OCI-LY7 (cell line): ENCODE data around the gene NDUFA13. TPM values are rescaled to one million over a fixed set of nuclear protein-coding genes. Genes with fewer than 3 reads are reported as not detected.

ENCODE experiments used
- BruUV-seq: library from RNA; stranded (reverse); fragments of 400-500 nt; replicated peaks from 2 replicates; lab custom pipeline; 2021; lab: Mats Ljungman, UMichigan
- CTCF ChIA-PET: fragments of 300-600 bp; sonication (Branson Sonifier 250); formaldehyde crosslinking; loops from one replicate; lab custom pipeline; 2022; ENCODE audit warnings: antibody characterized with exemption; ENCODE audit not compliant: unreplicated experiment; lab: Charles Lee
- POLR2A ChIA-PET: fragments of 300-600 bp; sonication (Branson Sonifier 250); formaldehyde crosslinking; loops from one replicate; lab custom pipeline; 2022; ENCODE audit warnings: antibody characterized with exemption; lab: Charles Lee
- DNase-seq: peaks from one replicate; pipeline ENCODE4 v3.0.0-alpha.2; 2015; ENCODE audit warnings: low spot score
- H2AFZ ChIP-seq: fragments of 200-600 bp; sonication (generic), shearing (Covaris generic); 2 replicates; pipeline ENCODE4 v1.6.1; 2014; ENCODE audit warnings: mild to moderate bottlenecking, antibody characterized with exemption, low read length, moderate library complexity
- H3K27ac ChIP-seq: fragments of 200-600 bp; sonication (generic); 2 replicates; pipeline ENCODE4 v1.5.1; 2014; ENCODE audit warnings: mixed run types, low read depth, mild to moderate bottlenecking, moderate library complexity, low read length, inconsistent platforms; ENCODE audit not compliant: poor library complexity, severe bottlenecking
- H3K36me3 ChIP-seq: fragments of 200-600 bp; sonication (generic); 2 replicates; pipeline ENCODE4 v1.6.1; 2014; ENCODE audit warnings: mild to moderate bottlenecking, antibody characterized with exemption, low read length, moderate library complexity, mixed read lengths; ENCODE audit not compliant: insufficient read depth
- H3K4me1 ChIP-seq: fragments of 200-600 bp; sonication (generic); 2 replicates; pipeline ENCODE4 v1.5.1; 2014; ENCODE audit warnings: mild to moderate bottlenecking, low read length; ENCODE audit not compliant: insufficient read depth, poor library complexity, severe bottlenecking
- H3K4me2 ChIP-seq: fragments of 200-600 bp; sonication (generic); 2 replicates; pipeline ENCODE4 v1.6.1; 2014; ENCODE audit warnings: mild to moderate bottlenecking, low read length
- H3K4me3 ChIP-seq: fragments of 200-600 bp; sonication (generic); 2 replicates; pipeline ENCODE4 v1.5.1; 2014; ENCODE audit warnings: mild to moderate bottlenecking, low read depth, low read length; ENCODE audit not compliant: poor library complexity, severe bottlenecking
- H3K79me2 ChIP-seq: fragments of 200-600 bp; sonication (generic); 2 replicates; pipeline ENCODE4 v1.6.1; 2016; ENCODE audit warnings: low read depth, mild to moderate bottlenecking, low read length, moderate library complexity, mixed read lengths; ENCODE audit not compliant: insufficient read depth
- H3K9me2 ChIP-seq: fragments of 200-600 bp; sonication (generic); 2 replicates; pipeline ENCODE4 v1.6.1; 2016; ENCODE audit warnings: mild to moderate bottlenecking, low read length, mixed read lengths; ENCODE audit not compliant: insufficient read depth
- H3K9me3 ChIP-seq: fragments of 200-600 bp; sonication (generic); 2 replicates; pipeline ENCODE4 v1.6.1; 2014; ENCODE audit warnings: mild to moderate bottlenecking, mixed run types, low read length, mixed read lengths
- H4K20me1 ChIP-seq: fragments of 200-600 bp; sonication (generic); 2 replicates; pipeline ENCODE4 v1.6.1; 2014; ENCODE audit warnings: mild to moderate bottlenecking, antibody characterized with exemption, low read length, moderate library complexity, mixed read lengths; ENCODE audit not compliant: insufficient read depth
- EZH2phosphoT487 ChIP-seq: fragments of 200-600 bp; sonication (generic); IDR thresholded peaks from 2 replicates; pipeline ENCODE4 v1.6.1; 2018; ENCODE audit warnings: low read depth, borderline replicate concordance, mild to moderate bottlenecking, mixed run types, antibody characterized with exemption, low read length, moderate library complexity, mixed read lengths
- intact Hi-C: fragments of 100-400 bp; cut with micrococcal nuclease; formaldehyde crosslinking; loops from one replicate; pipeline ENCODE4 v1.10.0; 2022; ENCODE audit not compliant: unreplicated experiment
- total RNA-seq, 2 experiments: library from RNA; depleted of rRNA in 1 of 2; stranded (reverse); fragments of >200 nt in 1 of 2; shearing (Covaris generic) in 1 of 2; gene quantifications; 2 replicates each; pipeline ENCODE4 v1.2.3, GENCODE V29; 2014 to 2022
- TF ChIP-seq, protein P1 (sequence below): fragments of 200-600 bp; sonication (generic); conservative IDR thresholded peaks from 2 replicates; pipeline ENCODE4 v1.5.1; 2014; ENCODE audit warnings: mild to moderate bottlenecking, antibody characterized with exemption, low read length, moderate library complexity, mixed read lengths

NDUFA13 gene
- total RNA-seq, 2 experiments from 2014 or later = 275 to 429 TPM

DNA sequence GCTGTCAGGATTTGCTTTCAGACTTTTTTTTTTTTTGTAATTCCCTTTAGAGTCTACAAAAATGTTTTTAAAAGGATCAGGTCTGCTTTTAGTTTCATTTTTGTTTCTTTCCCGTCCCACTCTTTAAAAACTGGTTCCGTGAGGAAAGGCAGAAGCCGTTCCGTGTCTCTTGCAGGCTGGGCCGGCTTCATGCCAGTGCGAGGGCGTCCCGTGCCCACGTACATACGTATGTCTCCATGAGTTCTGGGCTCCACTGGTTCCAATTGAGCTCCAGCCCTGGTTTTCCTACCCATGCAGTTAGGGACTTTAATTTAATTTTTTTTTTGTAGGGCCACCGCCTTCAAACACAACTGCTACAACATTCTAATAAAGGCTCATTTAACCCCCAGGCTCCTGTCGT lies 9.4 kb upstream of the NDUFA13 start:
- Histone ChIP-seq H3K9me2 (no peaks in the 10 kb centered on the region), H3K79me2 (no peaks in the 10 kb centered on the region), H3K9me3 (no peaks in the 10 kb centered on the region), H2AFZ (no peak overlapping the region), H3K4me3 (no peak overlapping the region), H4K20me1 (no peaks in the 10 kb centered on the region), H3K4me2 (no peak overlapping the region), H3K36me3 (peaks cover 64% of the 10 kb centered on the region), H3K27ac (no peak overlapping the region), H3K4me1 (peaks cover 10% of the 10 kb centered on the region)
- TF ChIP-seq EZH2phosphoT487 = no peak
- TF ChIP-seq, protein P1, sequence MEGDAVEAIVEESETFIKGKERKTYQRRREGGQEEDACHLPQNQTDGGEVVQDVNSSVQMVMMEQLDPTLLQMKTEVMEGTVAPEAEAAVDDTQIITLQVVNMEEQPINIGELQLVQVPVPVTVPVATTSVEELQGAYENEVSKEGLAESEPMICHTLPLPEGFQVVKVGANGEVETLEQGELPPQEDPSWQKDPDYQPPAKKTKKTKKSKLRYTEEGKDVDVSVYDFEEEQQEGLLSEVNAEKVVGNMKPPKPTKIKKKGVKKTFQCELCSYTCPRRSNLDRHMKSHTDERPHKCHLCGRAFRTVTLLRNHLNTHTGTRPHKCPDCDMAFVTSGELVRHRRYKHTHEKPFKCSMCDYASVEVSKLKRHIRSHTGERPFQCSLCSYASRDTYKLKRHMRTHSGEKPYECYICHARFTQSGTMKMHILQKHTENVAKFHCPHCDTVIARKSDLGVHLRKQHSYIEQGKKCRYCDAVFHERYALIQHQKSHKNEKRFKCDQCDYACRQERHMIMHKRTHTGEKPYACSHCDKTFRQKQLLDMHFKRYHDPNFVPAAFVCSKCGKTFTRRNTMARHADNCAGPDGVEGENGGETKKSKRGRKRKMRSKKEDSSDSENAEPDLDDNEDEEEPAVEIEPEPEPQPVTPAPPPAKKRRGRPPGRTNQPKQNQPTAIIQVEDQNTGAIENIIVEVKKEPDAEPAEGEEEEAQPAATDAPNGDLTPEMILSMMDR = no peak
- intact Hi-C loops = no loop called here
- ChIA-PET POLR2A (interaction anchor here (1.0 kb wide), 1 partner anchor 9 kb away, joined by 3 read pairs; the partner anchor contains the start of genes NDUFA13 and TSSK6), CTCF (interaction anchor here (0.5 kb wide), 1 partner anchor 14 kb away, joined by 7 read pairs; no protein-coding TSS in a partner anchor)
- TSS peak; percentile 74 for BruUV-seq
- no peak for DNase-seq

DNA sequence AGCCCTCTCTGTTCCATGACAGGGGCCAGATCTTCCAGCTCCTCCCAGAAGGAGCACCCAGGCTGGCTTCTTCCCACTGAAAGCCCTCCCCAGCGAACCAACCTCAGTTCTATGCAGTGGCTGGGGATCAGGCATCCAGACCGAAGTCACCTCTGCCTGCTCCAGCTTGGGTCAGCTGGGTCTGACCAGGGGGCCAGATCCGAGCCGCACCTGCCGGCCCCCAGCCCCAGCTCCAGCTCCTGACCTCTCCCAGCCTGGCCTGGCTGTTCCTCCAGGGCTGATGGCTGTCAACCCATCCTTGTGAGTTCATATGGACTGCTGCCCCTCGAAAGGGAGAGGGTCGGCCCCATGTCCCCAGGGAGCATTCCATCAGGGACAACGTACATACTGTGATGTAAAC lies 8.7 kb upstream of the NDUFA13 start:
- no peak for DNase-seq
- intact Hi-C loops = no loop called here
- Histone ChIP-seq H3K27ac (no peak overlapping the region), H3K4me3 (no peak overlapping the region), H2AFZ (no peak overlapping the region), H3K4me1 (peaks cover 10% of the 10 kb centered on the region), H3K9me2 (no peaks in the 10 kb centered on the region), H3K79me2 (no peaks in the 10 kb centered on the region), H3K4me2 (no peak overlapping the region), H3K9me3 (no peaks in the 10 kb centered on the region), H3K36me3 (peaks cover 56% of the 10 kb centered on the region), H4K20me1 (no peaks in the 10 kb centered on the region)
- POLR2A ChIA-PET = interaction anchor here (0.7 to 1.0 kb wide), 3 partner anchors 9 to 84 kb away, joined by 3 to 5 read pairs (median 4); partner anchors contain the start of genes NDUFA13 and TSSK6
- TF ChIP-seq, protein P1 = no peak
- no peak for TF ChIP-seq EZH2phosphoT487
- CTCF ChIA-PET = no interaction called here
- BruUV-seq = no TSS peak

DNA sequence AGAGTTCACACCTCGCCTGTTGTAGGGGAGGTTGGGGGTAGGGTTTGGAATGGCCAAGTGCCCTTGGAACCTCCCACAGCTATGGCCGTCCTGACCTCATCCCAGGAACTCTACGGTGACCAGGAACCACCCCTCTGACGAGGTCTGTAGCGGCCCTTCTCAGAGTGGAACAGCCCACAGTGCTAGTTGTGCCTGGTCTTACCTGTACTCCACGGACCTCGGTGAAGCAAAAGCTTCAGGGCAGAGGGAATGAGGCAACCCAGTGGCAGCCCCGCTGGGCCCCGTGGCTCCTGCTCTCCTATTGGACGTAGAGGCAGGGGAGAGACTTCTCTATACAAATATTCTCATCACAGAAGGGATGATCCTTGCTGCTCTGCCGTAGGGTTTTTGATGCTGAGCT lies 7.8 kb upstream of the NDUFA13 start:
- peaks cover 48% of the 10 kb centered on the region for H3K36me3 ChIP-seq
- no peak overlapping the region for H3K27ac ChIP-seq
- ChIA-PET CTCF (interaction anchor here (0.5 kb wide), 1 partner anchor 431 kb away, joined by 3 read pairs; no protein-coding TSS in a partner anchor), POLR2A (interaction anchor here (0.6 kb wide), 1 partner anchor 106 kb away, joined by 3 read pairs; no protein-coding TSS in a partner anchor)
- no peaks in the 10 kb centered on the region for H4K20me1 ChIP-seq
- H3K79me2 ChIP-seq = no peaks in the 10 kb centered on the region
- intact Hi-C loops = no loop called here
- no peak overlapping the region for H2AFZ ChIP-seq
- H3K9me3 ChIP-seq = no peaks in the 10 kb centered on the region
- H3K9me2 ChIP-seq = no peaks in the 10 kb centered on the region
- no TSS peak for BruUV-seq
- no peak for DNase-seq
- no peak for TF ChIP-seq EZH2phosphoT487
- TF ChIP-seq, protein P1 = no peak
- no peak overlapping the region for H3K4me2 ChIP-seq
- H3K4me1 ChIP-seq = peaks cover 10% of the 10 kb centered on the region
- no peak overlapping the region for H3K4me3 ChIP-seq
